K562 (cell line): ENCODE measurements around the gene SLC19A1. TPM values are rescaled to one million over a fixed set of nuclear protein-coding genes. Genes with fewer than 3 reads are reported as not detected.

Source experiments
- ATF7 ChIP-seq: fragments of 450-650 bp; IDR thresholded peaks from 2 replicates; pipeline ENCODE4 v1.7.1; 2014; ENCODE audit warnings: mild to moderate bottlenecking, moderate library complexity
- CBX8 ChIP-seq: fragments of 200-600 bp; sonication (generic); IDR thresholded peaks from 2 replicates; pipeline ENCODE4 v1.6.1; 2012; ENCODE audit warnings: borderline replicate concordance, mixed run types, low read depth, mild to moderate bottlenecking, moderate library complexity, mixed read lengths, low read length, control low read depth, inconsistent platforms; ENCODE audit not compliant: poor library complexity, severe bottlenecking; ENCODE audit errors: extremely low read depth
- CCAR2 ChIP-seq: fragments of 200-400 bp; formaldehyde crosslinking; IDR thresholded peaks from 2 replicates; pipeline ENCODE4 v1.6.1; 2017; ENCODE audit warnings: mild to moderate bottlenecking, low read depth, low read length
- CREB1 ChIP-seq, 2 experiments: sonication (generic) in 1 of 2; formaldehyde crosslinking in 1 of 2; IDR thresholded peaks; 2 replicates each; pipeline versions ENCODE4 v1.6.1 to v1.8.0; 2012 to 2022; ENCODE audit warnings: inconsistent platforms in 1 of 2, mild to moderate bottlenecking in 1 of 2, missing genetic modification reagents in 1 of 2, moderate library complexity in 1 of 2
- CREM ChIP-seq: IDR thresholded peaks from 2 replicates; pipeline ENCODE4 v1.6.1; 2014; ENCODE audit warnings: antibody characterized with exemption, low read depth
- FOXM1 ChIP-seq, 2 experiments: fragments of 450-650 bp in 1 of 2; sonication (generic) in 1 of 2; formaldehyde crosslinking in 1 of 2; IDR thresholded peaks; 2 replicates each; pipeline versions ENCODE4 v1.6.1 to v1.9.0; 2017 to 2022; ENCODE audit warnings: low read depth in 2 of 2, mild to moderate bottlenecking in 2 of 2, missing genetic modification reagents in 1 of 2, moderate library complexity in 1 of 2
- FUS ChIP-seq: fragments of 200-400 bp; formaldehyde crosslinking; optimal IDR thresholded peaks from 2 replicates; pipeline ENCODE3; 2017; ENCODE audit warnings: low read depth, low read length
- HDAC3 ChIP-seq: fragments of 450-650 bp; IDR thresholded peaks from 2 replicates; pipeline ENCODE4 v1.6.1; 2018; ENCODE audit warnings: borderline replicate concordance, mild to moderate bottlenecking, moderate library complexity; ENCODE audit not compliant: partially characterized antibody
- HNRNPLL ChIP-seq: fragments of 200-400 bp; formaldehyde crosslinking; IDR thresholded peaks from 2 replicates; pipeline ENCODE4 v1.6.1; 2017; ENCODE audit warnings: low read length, low read depth, mild to moderate bottlenecking; ENCODE audit not compliant: poor library complexity, severe bottlenecking
- RBFOX2 ChIP-seq: fragments of 200-400 bp; formaldehyde crosslinking; IDR thresholded peaks from 2 replicates; pipeline ENCODE4 v1.6.1; 2017; ENCODE audit warnings: low read depth, mild to moderate bottlenecking, low read length, moderate library complexity
- RFX5 ChIP-seq: IDR thresholded peaks from 2 replicates; pipeline ENCODE4 v1.6.1; 2011; ENCODE audit warnings: low read depth, mild to moderate bottlenecking, improper control_type of control experiment, low read length
- RHOXF2B ChIP-seq: fragments of 250-450 bp; sonication (Bioruptor Pico); conservative IDR thresholded peaks from 2 replicates; pipeline ENCODE4 v1.5.1; 2021
- SAFB2 ChIP-seq: fragments of 200-400 bp; formaldehyde crosslinking; IDR thresholded peaks from 2 replicates; pipeline ENCODE4 v1.6.1; 2018; ENCODE audit warnings: borderline replicate concordance, low read length, low read depth, moderate library complexity; ENCODE audit not compliant: severe bottlenecking
- USF2 ChIP-seq: sonication (generic); formaldehyde crosslinking; IDR thresholded peaks from 2 replicates; pipeline ENCODE4 v1.5.0; 2020; ENCODE audit warnings: missing genetic modification reagents
- XRCC3 ChIP-seq: fragments of 450-650 bp; IDR thresholded peaks from 2 replicates; pipeline ENCODE4 v1.6.1; 2017; ENCODE audit warnings: mild to moderate bottlenecking, moderate library complexity
- ZBTB33 ChIP-seq: sonication (generic); formaldehyde crosslinking; IDR thresholded peaks from 2 replicates; pipeline ENCODE4 v1.8.1; 2023; ENCODE audit warnings: mild to moderate bottlenecking, missing genetic modification reagents
- ZFP36 ChIP-seq: fragments of 150-350 bp; IDR thresholded peaks from 2 replicates; pipeline ENCODE4 v1.6.1; 2018; ENCODE audit warnings: low read length, low read depth; ENCODE audit not compliant: partially characterized antibody
- ZNF224 ChIP-seq: sonication (generic); formaldehyde crosslinking; IDR thresholded peaks from 2 replicates; pipeline ENCODE4 v1.8.0; 2022; ENCODE audit warnings: mild to moderate bottlenecking, missing genetic modification reagents
- ZNF449 ChIP-seq: fragments of 250-450 bp; sonication (Bioruptor Pico); IDR thresholded peaks from 2 replicates; pipeline ENCODE4 v1.8.0; 2022; ENCODE audit warnings: moderate library complexity, mild to moderate bottlenecking, inconsistent platforms
- polyA plus RNA-seq, 8 experiments: library from polyadenylated mRNA; depleted of rRNA in 4 of 8; stranded (reverse) in 5 of 8; unstranded in 3 of 8; fragments of >200 nt; fragmentation: Nextera tagmentation in 2 of 8; fragmentation: Illumina TruSeq in 1 of 8; extraction: Ambion mirVana in 2 of 8; extraction: Trizol in 1 of 8; gene quantifications; 2 replicates each; pipeline versions ENCODE4 v1.2.1 to v1.2.3, GENCODE V29; 2011 to 2014; ENCODE audit warnings: inconsistent platforms in 1 of 8, missing spikeins in 1 of 8
- total RNA-seq, 7 experiments: library from RNA; depleted of rRNA in 6 of 7; stranded (reverse); fragments of >200 nt in 6 of 7; fragmentation: Illumina TruSeq in 2 of 7; extraction: Trizol in 2 of 7; gene quantifications; 2 replicates each; pipeline versions ENCODE4 v1.2.1 to v1.2.3, GENCODE V29; 2011 to 2021; ENCODE audit warnings: low replicate concordance in 1 of 7
- TF ChIP-seq, protein P1 (sequence below): sonication (generic); formaldehyde crosslinking; IDR thresholded peaks from 2 replicates; pipeline ENCODE4 v1.8.0; 2022; ENCODE audit warnings: mild to moderate bottlenecking, low read depth, missing genetic modification reagents

SLC19A1 gene
- total and polyA plus RNA-seq, 9 of the 15 experiments (the other 6 are each of a cell fraction or from before 2014, with no cell fraction given): 0.65 to 88.7 (median 12.0) TPM

DNA sequence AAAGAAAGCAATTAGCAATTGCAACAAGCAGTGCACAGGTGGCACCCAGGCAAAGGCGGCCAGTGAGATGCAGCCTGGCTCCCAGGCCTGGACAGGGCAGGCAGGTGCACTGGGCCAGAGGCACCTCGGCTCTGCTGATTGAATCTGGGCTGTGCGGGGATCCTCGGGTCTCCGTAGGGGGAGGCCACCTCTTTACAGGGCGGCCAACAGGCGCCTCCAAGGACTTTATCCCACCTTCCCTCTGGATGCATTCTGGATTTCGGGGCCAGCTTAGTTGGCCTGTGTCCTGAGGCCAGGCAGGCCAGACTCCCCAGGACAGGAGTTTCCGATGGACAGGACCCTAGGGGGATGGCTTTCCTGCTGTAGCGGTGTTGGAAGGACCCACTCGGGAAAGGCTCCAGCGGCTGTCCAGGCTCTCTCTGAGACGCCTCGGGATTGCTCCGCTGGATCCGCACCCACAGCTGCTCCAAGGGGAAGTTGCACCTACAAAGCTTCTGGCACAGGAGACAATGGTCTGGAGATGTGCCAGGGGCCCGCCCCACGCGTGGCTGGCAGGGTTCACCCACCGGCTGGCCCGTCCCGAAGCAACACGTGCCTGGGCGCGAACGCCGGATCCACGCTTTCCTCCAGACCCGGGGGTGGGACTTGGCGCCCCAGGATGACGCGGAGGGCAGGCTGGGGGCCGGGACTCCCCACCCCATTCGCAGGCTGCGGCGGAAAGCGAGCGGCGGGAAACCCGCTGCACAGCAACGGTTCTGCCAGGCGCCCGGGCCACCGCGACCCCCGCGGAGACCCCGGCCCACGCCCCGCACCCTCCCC, 810 bp downstream of the SLC19A1 start (continued):
- TF ChIP-seq CREM (peak; percentile 98), HNRNPLL (peak; percentile 23), SAFB2 (no peak), RHOXF2B (CRISPR knock-in tag) (no peak), HDAC3 (no peak), FUS (no peak), ATF7 (peak; percentile 49), ZBTB33 (CRISPR knock-in tag) (0 out of 2 replicates have a peak, but pooled peaks have one; percentile 23), CCAR2 (no peak), ZNF449 (CRISPR knock-in tag) (no peak), CREB1 (IDR thresholded peaks at IDR 0.05) (peak; percentile 96), CREB1 (CRISPR knock-in tag; IDR thresholded peaks at IDR 0.05) (peak; percentile 93), FOXM1 (IDR thresholded peaks at IDR 0.05; ENCODE audit: low read depth) (no peak), FOXM1 (CRISPR knock-in tag; IDR thresholded peaks at IDR 0.05; ENCODE audit: low read depth) (0 out of 2 replicates have a peak, but pooled peaks have one; percentile 28), ZNF224 (CRISPR knock-in tag) (no peak), RFX5 (no peak), USF2 (peak; percentile 52), ZFP36 (no peak), CBX8 (no peak), RBFOX2 (peak; percentile 80), XRCC3 (no peak)
- TF ChIP-seq, protein P1, sequence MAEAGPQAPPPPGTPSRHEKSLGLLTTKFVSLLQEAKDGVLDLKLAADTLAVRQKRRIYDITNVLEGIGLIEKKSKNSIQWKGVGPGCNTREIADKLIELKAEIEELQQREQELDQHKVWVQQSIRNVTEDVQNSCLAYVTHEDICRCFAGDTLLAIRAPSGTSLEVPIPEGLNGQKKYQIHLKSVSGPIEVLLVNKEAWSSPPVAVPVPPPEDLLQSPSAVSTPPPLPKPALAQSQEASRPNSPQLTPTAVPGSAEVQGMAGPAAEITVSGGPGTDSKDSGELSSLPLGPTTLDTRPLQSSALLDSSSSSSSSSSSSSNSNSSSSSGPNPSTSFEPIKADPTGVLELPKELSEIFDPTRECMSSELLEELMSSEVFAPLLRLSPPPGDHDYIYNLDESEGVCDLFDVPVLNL: no peak
